Middle frontal gyrus (tissue), 1 donor: Measurements from ENCODE around the gene GPR89A.
"Not testable (repeated sequence)": the region's sequence is repeated elsewhere in the genome, so short reads cannot be mapped to it uniquely, and the experiment has no call there.

Source experiments
- DNase-seq: peaks from one replicate; pipeline ENCODE4 v3.0.0-alpha.2; 2015; ENCODE audit warnings: low spot score; ENCODE audit errors: extremely low spot score

The GPR89A gene

DNA sequence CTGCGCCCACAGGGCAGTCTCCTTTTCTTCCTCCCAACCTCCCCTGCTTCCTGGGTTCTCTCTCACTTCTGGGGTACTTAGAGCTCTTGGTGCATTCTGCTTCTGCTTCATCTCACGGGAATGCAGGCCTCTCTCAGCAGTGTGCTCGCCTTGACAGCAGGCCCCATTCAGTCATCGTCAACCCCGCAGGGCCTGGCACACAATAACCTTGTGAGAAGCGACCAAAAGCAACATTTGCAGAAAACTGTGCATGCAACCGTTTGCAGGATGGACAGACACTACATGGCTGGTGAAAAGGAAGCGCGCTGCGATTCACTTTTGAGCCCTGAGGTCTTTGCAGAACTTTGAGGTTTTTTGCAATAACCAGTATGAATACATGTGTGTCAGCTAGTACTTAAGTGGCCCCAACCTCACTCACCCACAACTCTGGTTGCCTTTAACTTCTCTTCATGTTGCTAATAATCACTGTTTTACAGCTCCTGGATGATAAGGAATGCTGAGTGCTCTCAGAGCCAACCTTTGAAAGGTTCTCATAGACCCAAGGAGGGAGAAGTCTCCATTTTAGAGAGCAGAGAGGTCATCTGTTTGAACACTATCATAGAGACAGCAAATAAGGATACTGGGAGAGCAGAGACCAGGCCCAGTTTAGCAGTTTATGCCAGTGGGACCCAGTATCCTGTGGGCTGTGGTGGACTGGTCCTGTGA, 109.0 kb downstream of the GPR89A start:
- no peak for DNase-seq

DNA sequence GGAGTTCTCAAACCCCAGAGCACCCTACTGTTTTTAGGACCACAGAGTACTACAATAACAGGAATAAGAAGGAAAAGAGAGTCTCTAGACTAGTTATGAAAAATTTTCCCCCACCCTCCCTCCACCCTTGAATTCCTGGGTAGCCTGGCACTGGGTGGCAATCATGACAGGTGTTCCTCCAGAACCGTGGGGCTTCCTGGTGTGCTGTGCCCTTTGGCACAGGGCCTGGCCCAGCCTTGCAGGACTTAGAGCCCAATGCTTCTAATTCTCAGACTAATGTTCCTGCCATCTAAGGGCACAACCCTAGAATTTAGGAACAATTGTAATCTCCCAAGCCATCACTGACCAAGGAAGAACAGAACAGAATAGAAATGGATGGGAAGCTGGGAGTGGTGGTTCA, 110.0 kb downstream of the GPR89A start:
- DNase-seq = no peak

DNA sequence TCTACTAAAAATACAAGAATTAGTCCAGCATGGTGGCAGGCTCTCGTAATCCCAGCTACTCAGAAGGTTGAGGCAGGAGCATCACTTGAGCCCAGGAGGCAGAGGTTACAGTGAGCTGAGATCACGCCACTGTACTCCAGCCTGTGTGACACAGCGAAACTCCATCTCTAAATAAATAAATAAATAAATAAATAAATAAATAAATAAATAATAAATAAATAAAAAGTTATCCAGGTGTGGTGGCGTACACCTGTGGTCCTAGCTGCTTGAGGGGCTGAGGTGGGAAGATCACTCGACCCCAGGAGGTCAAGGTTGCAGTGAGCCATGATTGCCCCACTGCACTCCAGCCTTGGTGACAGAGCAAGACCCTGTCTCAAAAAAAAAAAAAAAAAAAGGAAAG, 110.7 kb downstream of the GPR89A start:
- DNase-seq = not testable (repeated sequence)

DNA sequence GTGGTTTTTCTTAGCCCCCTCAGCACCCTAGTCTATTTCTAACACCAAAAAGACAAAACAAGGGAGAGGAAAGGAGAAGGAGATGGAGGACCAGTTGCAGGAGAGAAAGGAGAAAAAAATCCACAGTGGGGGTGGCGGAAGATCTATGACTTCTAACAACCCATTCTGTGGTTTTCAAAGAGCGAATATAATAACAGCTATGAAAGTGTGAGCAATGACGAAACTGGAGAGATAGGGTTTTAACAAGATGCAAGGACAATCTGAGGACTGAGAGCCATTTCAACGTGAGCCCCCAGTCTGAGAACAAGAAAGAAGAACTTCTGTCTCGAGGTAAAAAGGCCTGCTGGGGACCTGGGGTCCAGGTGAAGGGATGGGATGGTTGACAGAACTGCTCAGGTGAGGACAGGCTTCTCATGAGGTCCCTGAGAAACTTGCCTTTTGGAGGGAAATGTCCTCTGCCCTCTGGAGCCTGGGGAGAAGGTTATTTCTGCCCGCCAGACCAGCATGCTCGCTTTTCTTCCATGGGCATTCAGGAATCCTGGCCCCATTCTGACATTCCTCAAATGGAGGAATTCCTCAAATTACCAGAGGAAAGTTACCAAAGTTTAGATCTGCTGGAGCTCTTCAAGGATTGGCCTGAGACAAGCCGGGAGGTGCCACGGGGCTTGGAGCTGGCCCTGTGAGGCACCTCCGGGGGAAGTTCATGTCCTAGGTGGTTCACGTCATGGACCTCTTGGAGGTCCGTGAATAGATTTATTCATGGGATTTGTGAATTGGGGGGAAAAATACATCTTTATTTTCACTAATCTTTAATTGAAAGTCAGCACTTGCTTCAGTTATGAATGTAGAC, 111.7 kb downstream of the GPR89A start, which contains the start of gene CD160:
TSS of gene CD160 (plus strand) at position 270 of the 850 bp plus-strand sequence. CDS start 8,829 bp downstream, outside the sequence.
- no peak for DNase-seq
